Measurements from ENCODE around the gene DAB2IP. TPM values are rescaled to one million over a fixed set of nuclear protein-coding genes. Genes with fewer than 3 reads are reported as not detected.

Gene DAB2IP
- total RNA-seq, 4 donors from 2014 or later, result 35.2 to 56.4 (median 51.4) TPM

- Histone ChIP-seq H3K27ac (no peak overlapping the region), H3K4me1 (peaks cover 0 to 44% (median 30%) of the 10 kb centered on the region in 4 donors), H3K9me3 (no peaks in the 10 kb centered on the region), H3K27me3 (no peaks in the 10 kb centered on the region), H3K4me3 (no peak overlapping the region), H3K36me3 (peaks cover 0 to 71% (median 0%) of the 10 kb centered on the region in 3 donors)
- WGBS, 2 donors, result 84 to 90% methylated on average over 9 of the region's 9 CpGs
- no peak for DNase-seq (ENCODE audit: low spot score in 2 of 2)
- no peak for TF ChIP-seq POLR2A (IDR thresholded peaks at IDR 0.05)
- TF ChIP-seq EP300 (IDR thresholded peaks at IDR 0.05), result no peak
- TF ChIP-seq, protein P1, sequence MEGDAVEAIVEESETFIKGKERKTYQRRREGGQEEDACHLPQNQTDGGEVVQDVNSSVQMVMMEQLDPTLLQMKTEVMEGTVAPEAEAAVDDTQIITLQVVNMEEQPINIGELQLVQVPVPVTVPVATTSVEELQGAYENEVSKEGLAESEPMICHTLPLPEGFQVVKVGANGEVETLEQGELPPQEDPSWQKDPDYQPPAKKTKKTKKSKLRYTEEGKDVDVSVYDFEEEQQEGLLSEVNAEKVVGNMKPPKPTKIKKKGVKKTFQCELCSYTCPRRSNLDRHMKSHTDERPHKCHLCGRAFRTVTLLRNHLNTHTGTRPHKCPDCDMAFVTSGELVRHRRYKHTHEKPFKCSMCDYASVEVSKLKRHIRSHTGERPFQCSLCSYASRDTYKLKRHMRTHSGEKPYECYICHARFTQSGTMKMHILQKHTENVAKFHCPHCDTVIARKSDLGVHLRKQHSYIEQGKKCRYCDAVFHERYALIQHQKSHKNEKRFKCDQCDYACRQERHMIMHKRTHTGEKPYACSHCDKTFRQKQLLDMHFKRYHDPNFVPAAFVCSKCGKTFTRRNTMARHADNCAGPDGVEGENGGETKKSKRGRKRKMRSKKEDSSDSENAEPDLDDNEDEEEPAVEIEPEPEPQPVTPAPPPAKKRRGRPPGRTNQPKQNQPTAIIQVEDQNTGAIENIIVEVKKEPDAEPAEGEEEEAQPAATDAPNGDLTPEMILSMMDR (IDR thresholded peaks at IDR 0.05), result no peak
Observed at GRCh38 chr9:121758693-121759092, 107.3 kb downstream of the DAB2IP start.

GRCh38 chr9:121759996-121760395 is 108.6 kb downstream of the DAB2IP start:
- no peak for DNase-seq (ENCODE audit: low spot score in 2 of 2)
- H3K4me1 ChIP-seq, result peaks cover 3 to 44% (median 23%) of the 10 kb centered on the region in 4 donors
- no peak overlapping the region for H3K4me3 ChIP-seq
- H3K36me3 ChIP-seq, result peaks cover 0 to 84% (median 0%) of the 10 kb centered on the region in 3 donors
- TF ChIP-seq POLR2A (IDR thresholded peaks at IDR 0.05) (no peak), EP300 (IDR thresholded peaks at IDR 0.05) (no peak)
- TF ChIP-seq, protein P1 (IDR thresholded peaks at IDR 0.05), result no peak
- WGBS, 2 donors, result 93 to 96% methylated on average over 23 of the region's 23 CpGs
- no peak overlapping the region for H3K27ac ChIP-seq
- no peaks in the 10 kb centered on the region for H3K27me3 ChIP-seq
- H3K9me3 ChIP-seq, result no peaks in the 10 kb centered on the region

- TF ChIP-seq, protein P1 (IDR thresholded peaks at IDR 0.05), result no peak
- no peak for TF ChIP-seq EP300 (IDR thresholded peaks at IDR 0.05)
- no peak for TF ChIP-seq POLR2A (IDR thresholded peaks at IDR 0.05)
- no peak overlapping the region for H3K27ac ChIP-seq
- no peaks in the 10 kb centered on the region for H3K27me3 ChIP-seq
- no peaks in the 10 kb centered on the region for H3K9me3 ChIP-seq
- no peak for DNase-seq (ENCODE audit: low spot score in 2 of 2)
- H3K4me3 ChIP-seq, result no peak overlapping the region
- WGBS, 2 donors, result 81 to 86% methylated on average over 4 to 10 of the region's 10 CpGs
- H3K4me1 ChIP-seq, result peaks cover 3 to 44% (median 19%) of the 10 kb centered on the region in 4 donors
- peaks cover 0 to 90% (median 0%) of the 10 kb centered on the region in 3 donors for H3K36me3 ChIP-seq
Observed at GRCh38 chr9:121760571-121760970, 109.1 kb downstream of the DAB2IP start.

GRCh38 chr9:121763131-121763530 is 111.7 kb downstream of the DAB2IP start:
- Histone ChIP-seq H3K27ac (peak overlapping the region in 1 of 4 donors; percentile 78), H3K4me3 (no peak overlapping the region), H3K9me3 (no peaks in the 10 kb centered on the region), H3K36me3 (peaks cover 0 to 99% (median 0%) of the 10 kb centered on the region in 3 donors), H3K27me3 (no peaks in the 10 kb centered on the region), H3K4me1 (peaks cover 3 to 29% (median 5%) of the 10 kb centered on the region in 4 donors)
- WGBS, 2 donors, result 82 to 90% methylated on average over 5 to 6 of the region's 6 CpGs
- TF ChIP-seq, protein P1 (IDR thresholded peaks at IDR 0.05), result no peak
- no peak for TF ChIP-seq EP300 (IDR thresholded peaks at IDR 0.05)
- TF ChIP-seq POLR2A (IDR thresholded peaks at IDR 0.05), result no peak
- no peak for DNase-seq (ENCODE audit: low spot score in 2 of 2)

DNA sequence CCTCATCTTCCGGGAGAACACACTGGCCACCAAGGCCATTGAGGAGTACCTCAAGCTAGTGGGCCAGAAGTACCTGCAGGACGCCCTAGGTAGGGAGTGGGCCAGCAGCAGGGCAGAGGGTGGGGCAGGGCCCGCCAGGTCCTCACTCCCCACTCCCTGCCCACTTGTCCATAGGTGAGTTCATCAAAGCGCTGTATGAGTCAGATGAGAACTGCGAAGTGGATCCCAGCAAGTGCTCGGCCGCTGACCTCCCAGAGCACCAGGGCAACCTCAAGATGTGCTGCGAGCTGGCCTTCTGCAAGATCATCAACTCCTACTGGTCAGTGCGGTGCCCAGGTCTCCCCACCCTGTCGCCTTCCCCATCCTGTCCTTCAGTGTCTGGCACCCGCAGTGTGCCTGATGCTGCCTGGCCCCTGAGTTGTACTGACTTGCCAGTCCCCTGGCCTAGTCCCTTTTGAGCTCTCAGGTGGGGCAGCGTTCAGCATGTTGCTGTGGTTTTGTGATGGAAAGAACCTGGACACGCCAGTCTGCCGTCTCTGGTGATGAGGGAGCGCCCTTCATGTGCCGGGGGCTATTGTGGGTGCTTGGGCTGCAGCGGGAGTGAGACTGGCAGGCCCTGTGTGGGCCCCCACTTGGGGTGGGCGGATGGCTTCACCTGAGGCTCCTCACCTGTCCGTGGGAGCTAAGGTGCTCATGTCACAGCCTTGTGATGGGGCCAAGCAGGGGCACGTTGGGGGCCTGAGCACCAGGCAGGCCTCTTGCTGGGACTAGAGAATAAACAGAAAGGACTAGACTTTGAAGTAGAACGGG is 112.3 kb downstream of the DAB2IP start:
- Histone ChIP-seq H3K27me3 (no peaks in the 10 kb centered on the region), H3K36me3 (peaks cover 0 to 99% (median 1%) of the 10 kb centered on the region in 3 donors), H3K4me3 (no peak overlapping the region), H3K9me3 (no peaks in the 10 kb centered on the region), H3K27ac (peak overlapping the region in 2 of 4 donors; percentile 61 to 78), H3K4me1 (peaks cover 3 to 29% (median 5%) of the 10 kb centered on the region in 4 donors)
- WGBS, 2 donors, result 92 to 93% methylated on average over 17 to 19 of the region's 21 CpGs
- TF ChIP-seq, protein P1 (IDR thresholded peaks at IDR 0.05), result no peak
- TF ChIP-seq EP300 (IDR thresholded peaks at IDR 0.05) (no peak), POLR2A (IDR thresholded peaks at IDR 0.05) (no peak)
- no peak for DNase-seq (ENCODE audit: low spot score in 2 of 2)

All from tibial nerve (tissue), 4 donors.